Suprapubic skin (tissue), 4 donors: ENCODE data around the gene SKAP1.

Experiments
- CTCF ChIP-seq, 2 donors: fragments of 200-600 bp in 1 of 2; fragments of 450-650 bp in 1 of 2; sonication (generic) in 1 of 2; IDR thresholded peaks; one replicate each; pipeline ENCODE4 v1.5.1; 2016 to 2019; ENCODE audit warnings: antibody characterized with exemption in 2 of 2, mild to moderate bottlenecking in 1 of 2, moderate library complexity in 1 of 2
- POLR2A ChIP-seq, 2 donors: fragments of 450-650 bp; IDR thresholded peaks; one replicate each; pipeline ENCODE4 v1.6.1; 2017; ENCODE audit warnings: antibody characterized with exemption in 2 of 2, mild to moderate bottlenecking in 2 of 2, moderate library complexity in 2 of 2
- POLR2AphosphoS5 ChIP-seq, 3 donors: sonication (generic); formaldehyde crosslinking; IDR thresholded peaks; one replicate each; pipeline ENCODE4 v1.6.1; 2017; ENCODE audit warnings: antibody characterized with exemption in 3 of 3

GRCh38 chr17:48416971-48417370 lies 13.0 kb downstream of the SKAP1 start:
- no peak for TF ChIP-seq CTCF (IDR thresholded peaks at IDR 0.05)
- TF ChIP-seq POLR2AphosphoS5 (IDR thresholded peaks at IDR 0.05) = no peak
- TF ChIP-seq POLR2A (IDR thresholded peaks at IDR 0.05) = no peak
